Measurements from ENCODE around the gene MOB3B.

The MOB3B gene

DNA sequence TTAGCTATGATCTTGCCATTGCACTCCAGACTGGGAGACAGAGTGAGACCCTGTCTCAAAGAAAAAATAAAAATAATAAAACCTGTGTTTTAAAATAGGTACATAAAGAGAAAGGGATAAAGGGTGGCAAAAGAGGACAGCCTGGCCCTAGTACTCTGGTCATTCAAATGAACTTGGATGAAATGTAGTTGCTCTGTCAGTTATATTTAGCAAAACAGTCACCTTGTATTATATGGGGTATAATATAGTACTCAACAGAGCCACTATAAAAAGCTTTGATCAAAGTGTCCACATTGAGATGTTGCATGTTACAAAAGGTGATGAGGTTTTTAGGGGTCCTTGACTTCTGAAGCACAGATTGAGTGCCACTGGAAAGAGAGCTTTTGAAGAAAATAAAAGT, 171.6 kb downstream of the MOB3B start:
- Histone ChIP-seq H3K36me3 (no peaks in the 10 kb centered on the region), H3K4me3 (ENCODE audit: low read depth, low read length) (no peak overlapping the region), H3K9me3 (ENCODE audit: severe bottlenecking) (no peaks in the 10 kb centered on the region), H3K27me3 (ENCODE audit: insufficient read depth, low read depth, severe bottlenecking) (no peaks in the 10 kb centered on the region), H3K27ac (no peak overlapping the region)
- TF ChIP-seq, protein P1, sequence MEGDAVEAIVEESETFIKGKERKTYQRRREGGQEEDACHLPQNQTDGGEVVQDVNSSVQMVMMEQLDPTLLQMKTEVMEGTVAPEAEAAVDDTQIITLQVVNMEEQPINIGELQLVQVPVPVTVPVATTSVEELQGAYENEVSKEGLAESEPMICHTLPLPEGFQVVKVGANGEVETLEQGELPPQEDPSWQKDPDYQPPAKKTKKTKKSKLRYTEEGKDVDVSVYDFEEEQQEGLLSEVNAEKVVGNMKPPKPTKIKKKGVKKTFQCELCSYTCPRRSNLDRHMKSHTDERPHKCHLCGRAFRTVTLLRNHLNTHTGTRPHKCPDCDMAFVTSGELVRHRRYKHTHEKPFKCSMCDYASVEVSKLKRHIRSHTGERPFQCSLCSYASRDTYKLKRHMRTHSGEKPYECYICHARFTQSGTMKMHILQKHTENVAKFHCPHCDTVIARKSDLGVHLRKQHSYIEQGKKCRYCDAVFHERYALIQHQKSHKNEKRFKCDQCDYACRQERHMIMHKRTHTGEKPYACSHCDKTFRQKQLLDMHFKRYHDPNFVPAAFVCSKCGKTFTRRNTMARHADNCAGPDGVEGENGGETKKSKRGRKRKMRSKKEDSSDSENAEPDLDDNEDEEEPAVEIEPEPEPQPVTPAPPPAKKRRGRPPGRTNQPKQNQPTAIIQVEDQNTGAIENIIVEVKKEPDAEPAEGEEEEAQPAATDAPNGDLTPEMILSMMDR (IDR thresholded peaks at IDR 0.05; ENCODE audit: low read depth, low read length): no peak
- no peak for DNase-seq

DNA sequence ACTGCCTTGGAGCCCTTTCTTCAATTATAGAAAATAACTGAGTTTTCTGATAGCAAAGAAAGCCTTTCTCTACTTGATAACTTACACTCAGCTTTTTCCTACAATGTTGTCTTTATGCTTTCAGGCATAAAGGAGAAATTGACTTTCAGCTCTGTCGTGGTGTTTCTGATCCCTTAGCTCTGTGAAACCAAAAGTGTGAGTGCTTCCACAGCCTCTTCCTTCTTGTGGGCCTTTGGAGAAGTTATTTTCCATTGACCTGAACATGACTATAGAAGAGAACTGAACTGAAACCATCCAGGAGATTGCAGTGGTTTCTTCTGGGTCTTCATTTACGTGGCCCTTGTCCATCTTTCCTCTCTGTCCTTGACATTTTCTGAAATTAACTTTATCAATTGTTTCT, 173.2 kb downstream of the MOB3B start:
- H3K4me3 ChIP-seq (ENCODE audit: low read depth, low read length): no peak overlapping the region
- H3K27ac ChIP-seq: no peak overlapping the region
- H3K27me3 ChIP-seq (ENCODE audit: insufficient read depth, low read depth, severe bottlenecking): no peaks in the 10 kb centered on the region
- no peaks in the 10 kb centered on the region for H3K36me3 ChIP-seq
- DNase-seq: no peak
- no peaks in the 10 kb centered on the region for H3K9me3 ChIP-seq (ENCODE audit: severe bottlenecking)
- TF ChIP-seq, protein P1 (IDR thresholded peaks at IDR 0.05; ENCODE audit: low read depth, low read length): no peak

DNA sequence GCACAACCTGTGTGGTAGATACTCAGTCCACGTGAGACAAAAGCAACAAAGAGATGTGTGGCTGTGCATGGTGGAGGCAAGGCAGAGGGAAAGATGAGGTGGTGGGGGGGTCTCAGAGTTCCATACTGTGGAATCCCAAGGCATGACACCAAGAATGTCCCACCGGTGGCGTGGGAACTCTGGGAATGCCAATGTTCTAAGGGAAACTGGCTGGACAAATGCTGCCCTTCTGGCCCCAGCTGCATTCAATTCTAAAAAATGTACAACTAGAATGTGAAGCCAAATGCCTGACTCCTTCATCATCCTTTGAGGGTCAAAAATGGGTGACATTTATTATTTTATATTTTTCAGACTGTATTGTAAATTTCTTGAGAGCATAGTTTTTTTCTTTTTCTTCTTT, 174.4 kb downstream of the MOB3B start:
- H3K9me3 ChIP-seq (ENCODE audit: severe bottlenecking): no peaks in the 10 kb centered on the region
- no peak overlapping the region for H3K27ac ChIP-seq
- no peaks in the 10 kb centered on the region for H3K36me3 ChIP-seq
- TF ChIP-seq, protein P1 (IDR thresholded peaks at IDR 0.05; ENCODE audit: low read depth, low read length): no peak
- H3K27me3 ChIP-seq (ENCODE audit: insufficient read depth, low read depth, severe bottlenecking): no peaks in the 10 kb centered on the region
- no peak for DNase-seq
- no peak overlapping the region for H3K4me3 ChIP-seq (ENCODE audit: low read depth, low read length)

DNA sequence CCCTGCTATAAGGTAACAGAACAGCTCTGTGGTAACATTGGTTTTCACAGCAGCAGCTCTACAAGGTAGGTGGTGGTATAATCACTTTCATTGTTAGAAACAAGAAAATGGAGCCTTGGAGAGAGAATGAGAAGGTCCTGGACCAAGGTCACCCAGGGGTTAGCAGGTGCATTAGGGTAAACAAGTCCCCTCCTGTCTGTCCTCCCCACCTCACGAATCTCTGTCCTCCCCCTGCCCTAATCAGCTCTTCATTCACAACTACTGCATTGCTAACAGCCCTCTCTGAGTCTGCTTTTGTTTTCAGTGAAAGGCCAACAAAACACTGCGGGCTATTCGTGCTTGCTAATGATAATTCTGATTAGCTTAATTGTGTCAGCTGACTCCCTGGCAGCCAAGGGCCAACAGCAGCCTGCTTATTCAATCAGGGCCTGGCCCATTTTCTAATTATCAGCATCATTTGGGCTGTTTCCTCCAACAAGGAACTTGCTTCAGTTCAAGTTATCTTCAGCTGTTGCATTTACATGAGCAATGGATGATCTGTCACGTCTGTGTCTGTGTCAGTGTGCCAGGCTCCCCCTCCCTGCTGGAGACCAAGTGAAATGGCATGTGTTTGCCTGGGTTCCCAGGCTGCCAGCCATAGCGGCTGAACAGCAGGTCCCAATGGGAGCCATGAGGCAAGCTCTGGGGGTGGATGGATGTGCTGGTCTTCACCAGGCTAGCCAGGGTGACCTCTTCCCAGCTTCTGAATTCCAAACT, 176.0 kb downstream of the MOB3B start:
- Histone ChIP-seq H3K36me3 (no peaks in the 10 kb centered on the region), H3K27ac (no peak overlapping the region), H3K27me3 (ENCODE audit: insufficient read depth, low read depth, severe bottlenecking) (no peaks in the 10 kb centered on the region), H3K9me3 (ENCODE audit: severe bottlenecking) (no peaks in the 10 kb centered on the region), H3K4me3 (ENCODE audit: low read depth, low read length) (no peak overlapping the region)
- DNase-seq: no peak
- TF ChIP-seq, protein P1 (IDR thresholded peaks at IDR 0.05; ENCODE audit: low read depth, low read length): no peak

DNA sequence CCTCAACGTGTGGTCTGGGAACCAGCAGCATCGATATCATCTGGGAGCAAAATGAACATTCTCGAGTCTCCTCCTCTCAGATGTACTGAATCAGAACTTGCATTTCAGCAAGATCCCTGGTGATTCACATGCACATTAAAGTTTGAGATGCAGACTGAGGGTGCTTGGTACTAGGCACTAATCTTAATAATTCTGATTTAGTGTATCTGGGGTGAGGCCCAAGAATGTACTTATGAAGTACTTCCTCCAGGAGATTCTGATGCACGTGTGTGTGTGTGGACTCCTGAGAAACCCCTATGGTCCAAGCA, 176.5 kb downstream of the MOB3B start:
- H3K9me3 ChIP-seq (ENCODE audit: severe bottlenecking): no peaks in the 10 kb centered on the region
- H3K27ac ChIP-seq: no peak overlapping the region
- no peaks in the 10 kb centered on the region for H3K36me3 ChIP-seq
- TF ChIP-seq, protein P1 (IDR thresholded peaks at IDR 0.05; ENCODE audit: low read depth, low read length): no peak
- no peaks in the 10 kb centered on the region for H3K27me3 ChIP-seq (ENCODE audit: insufficient read depth, low read depth, severe bottlenecking)
- H3K4me3 ChIP-seq (ENCODE audit: low read depth, low read length): no peak overlapping the region
- no peak for DNase-seq

All from WERI-Rb-1 (cell line).